HG03432 (cell line): ENCODE measurements around the gene ENPP6.

Experiments used
- ATAC-seq: cut with Tn5 transposase; IDR thresholded peaks from one replicate; pipeline ENCODE4 v1.9.1; 2021; ENCODE audit warnings: mild to moderate bottlenecking, moderate library complexity; ENCODE audit not compliant: unreplicated experiment

ENPP6 gene

GRCh38 chr4:184217634-184218033 is at the start of gene ENPP6:
Gene ENPP6, minus strand, starts transcription at chr4:184217873. Its CDS starts 54 bp downstream, at chr4:184217819.
- no peak for ATAC-seq

GRCh38 chr4:184267206-184267608 is 49.5 kb upstream of the ENPP6 start:
- no peak for ATAC-seq

GRCh38 chr4:184265546-184266351 is 48.1 kb upstream of the ENPP6 start:
- peak; percentile 31 for ATAC-seq

GRCh38 chr4:184263910-184264732 is 46.4 kb upstream of the ENPP6 start:
- peak; percentile 28 for ATAC-seq

GRCh38 chr4:184263461-184263860 is 45.8 kb upstream of the ENPP6 start:
- no peak for ATAC-seq

- no peak for ATAC-seq
Observed at GRCh38 chr4:184262901-184263300, 45.2 kb upstream of the ENPP6 start.

- ATAC-seq, result no peak
Observed at GRCh38 chr4:184261246-184261645, 43.6 kb upstream of the ENPP6 start.

- no peak for ATAC-seq
Observed at GRCh38 chr4:184259866-184260265, 42.2 kb upstream of the ENPP6 start.

GRCh38 chr4:184259081-184259480 is 41.4 kb upstream of the ENPP6 start:
- no peak for ATAC-seq

- ATAC-seq, result no peak
Observed at GRCh38 chr4:184255871-184256642, 38.4 kb upstream of the ENPP6 start.

- ATAC-seq, result no peak
Observed at GRCh38 chr4:184255361-184255760, 37.7 kb upstream of the ENPP6 start.

- no peak for ATAC-seq
Observed at GRCh38 chr4:184253072-184253420, 35.4 kb upstream of the ENPP6 start.

GRCh38 chr4:184252136-184253071 is 34.7 kb upstream of the ENPP6 start:
- no peak for ATAC-seq

GRCh38 chr4:184251670-184251980 is 34.0 kb upstream of the ENPP6 start:
- ATAC-seq, result no peak

- ATAC-seq, result no peak
Observed at GRCh38 chr4:184250795-184251669, 33.4 kb upstream of the ENPP6 start.

GRCh38 chr4:184248216-184248615 is 30.5 kb upstream of the ENPP6 start:
- no peak for ATAC-seq

- ATAC-seq, result no peak
Observed at GRCh38 chr4:184247421-184247820, 29.7 kb upstream of the ENPP6 start.

- ATAC-seq, result no peak
Observed at GRCh38 chr4:184246426-184246825, 28.8 kb upstream of the ENPP6 start.

- no peak for ATAC-seq
Observed at GRCh38 chr4:184238072-184238745, 20.5 kb upstream of the ENPP6 start.
